Stimulated activated CD8-positive, alpha-beta memory T cell treated with anti-CD3 and anti-CD28 coated beads, Interleukin-7, amount 100 ng/mL, for 48 hours (primary cell): ENCODE data around the gene TLCD1.

Experiments used
- DNase-seq, 2 donors: peaks; one replicate each; pipeline ENCODE4 v3.0.0-alpha.2; 2020; ENCODE audit warnings: low read depth in 1 of 2; ENCODE audit errors: extremely low read depth in 1 of 2

TLCD1 gene

DNA sequence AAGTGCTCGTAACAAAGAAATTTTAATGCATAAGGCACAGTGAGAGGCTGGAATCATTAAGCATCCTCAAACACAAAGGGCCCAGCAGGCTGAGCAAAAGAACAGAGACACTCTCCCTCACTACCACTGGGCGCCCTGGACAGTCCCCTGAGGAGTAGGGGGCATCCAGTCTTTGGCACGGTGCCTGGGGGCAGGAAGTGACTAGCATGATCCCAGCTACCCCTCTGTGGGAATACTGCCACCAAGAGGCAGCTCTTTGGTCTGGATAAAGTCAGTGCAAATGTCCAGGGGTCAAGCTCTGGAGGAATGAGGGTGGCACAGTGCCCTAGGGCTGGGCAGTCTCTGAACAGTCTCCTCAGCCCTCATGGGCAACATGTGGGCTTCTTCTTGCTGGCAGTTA, 11.8 kb downstream of the TLCD1 start:
- DNase-seq = no peak

DNA sequence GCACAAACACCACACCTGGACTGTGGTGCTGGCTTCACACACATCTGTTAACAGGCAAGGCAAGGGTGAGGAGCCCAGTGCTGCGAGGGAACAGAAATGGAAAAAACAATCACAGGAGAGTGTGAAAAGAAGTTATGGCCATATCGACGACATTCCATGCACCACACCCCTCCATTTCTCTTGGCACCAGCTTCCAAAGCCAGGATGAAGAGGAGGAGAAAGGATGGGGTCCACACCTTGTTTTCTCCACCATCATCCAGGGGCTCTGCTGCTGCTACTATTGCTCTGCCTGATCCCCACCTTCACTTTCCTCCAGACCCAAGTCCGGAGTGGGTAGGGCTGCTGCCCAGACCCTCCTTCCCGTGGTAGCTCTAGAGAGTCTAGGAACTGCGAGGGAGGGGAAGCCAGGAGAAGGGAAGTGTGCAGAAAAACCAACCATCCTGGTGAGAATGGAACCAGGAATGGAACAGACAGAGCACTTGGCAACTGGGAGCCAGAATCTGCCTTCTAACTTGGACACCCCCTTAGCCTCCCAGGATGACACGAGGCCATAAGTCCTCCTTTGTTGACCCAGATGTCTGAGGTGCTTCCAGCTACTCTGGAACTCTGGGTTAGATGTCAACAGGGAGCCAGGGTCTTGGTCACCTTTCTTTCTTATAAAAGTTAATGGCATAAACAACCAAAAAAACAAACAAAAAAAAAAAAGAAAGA, 13.2 kb downstream of the TLCD1 start:
- DNase-seq = no peak

DNA sequence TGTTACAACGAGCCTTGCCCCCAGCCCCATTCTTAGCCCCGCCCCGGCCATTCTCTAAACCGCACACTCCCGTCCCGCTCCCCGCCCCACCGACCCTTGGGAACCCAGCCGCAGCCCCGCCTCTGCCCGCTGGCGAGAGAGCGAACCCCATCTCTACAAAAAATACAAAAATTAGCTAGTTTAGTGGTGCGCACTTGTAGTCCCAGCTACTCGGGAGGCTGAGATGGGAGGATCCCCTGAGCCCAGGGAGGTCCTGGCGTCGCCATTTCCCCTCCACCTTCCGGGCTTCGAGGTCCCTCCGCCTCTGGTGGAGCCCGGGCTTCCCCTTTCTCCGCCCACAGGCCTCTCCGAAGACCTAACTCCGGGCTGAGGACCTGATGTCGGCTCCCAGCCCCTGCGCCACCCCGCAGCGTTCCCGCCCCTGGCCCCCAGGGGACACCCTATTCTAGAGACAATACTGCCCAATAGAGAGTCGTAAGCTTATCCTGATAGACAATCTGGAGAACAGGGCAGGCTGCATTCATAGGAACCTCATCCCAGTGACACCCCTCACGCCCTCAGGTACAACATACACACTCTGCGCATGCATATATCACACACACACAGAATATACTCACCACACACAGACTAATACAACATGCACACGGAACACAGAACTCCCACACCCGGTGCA, 13.9 kb downstream of the TLCD1 start:
- DNase-seq = peak; percentile 44 to 70

DNA sequence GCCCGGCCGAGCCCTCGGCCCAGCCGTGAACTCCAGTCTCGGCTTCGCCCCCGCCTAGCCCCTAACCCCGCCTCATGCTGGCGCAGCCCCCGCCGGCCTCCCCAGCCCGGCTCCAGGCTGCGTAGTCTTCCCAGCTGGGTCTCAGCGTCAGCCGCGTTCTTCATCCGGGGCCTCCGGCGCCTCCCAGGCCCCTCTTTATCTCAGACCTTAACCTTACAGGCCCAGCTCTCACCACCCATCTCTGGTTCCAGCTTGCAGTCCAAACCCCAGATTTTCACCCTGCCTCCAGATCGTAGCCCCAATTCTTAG, 14.4 kb downstream of the TLCD1 start, which contains the start of gene PROCA1:
Gene PROCA1, minus strand, starts transcription at position 166 of the 309 bp plus-strand sequence. CDS start 228 bp downstream, outside the sequence.
- DNase-seq = no peak

DNA sequence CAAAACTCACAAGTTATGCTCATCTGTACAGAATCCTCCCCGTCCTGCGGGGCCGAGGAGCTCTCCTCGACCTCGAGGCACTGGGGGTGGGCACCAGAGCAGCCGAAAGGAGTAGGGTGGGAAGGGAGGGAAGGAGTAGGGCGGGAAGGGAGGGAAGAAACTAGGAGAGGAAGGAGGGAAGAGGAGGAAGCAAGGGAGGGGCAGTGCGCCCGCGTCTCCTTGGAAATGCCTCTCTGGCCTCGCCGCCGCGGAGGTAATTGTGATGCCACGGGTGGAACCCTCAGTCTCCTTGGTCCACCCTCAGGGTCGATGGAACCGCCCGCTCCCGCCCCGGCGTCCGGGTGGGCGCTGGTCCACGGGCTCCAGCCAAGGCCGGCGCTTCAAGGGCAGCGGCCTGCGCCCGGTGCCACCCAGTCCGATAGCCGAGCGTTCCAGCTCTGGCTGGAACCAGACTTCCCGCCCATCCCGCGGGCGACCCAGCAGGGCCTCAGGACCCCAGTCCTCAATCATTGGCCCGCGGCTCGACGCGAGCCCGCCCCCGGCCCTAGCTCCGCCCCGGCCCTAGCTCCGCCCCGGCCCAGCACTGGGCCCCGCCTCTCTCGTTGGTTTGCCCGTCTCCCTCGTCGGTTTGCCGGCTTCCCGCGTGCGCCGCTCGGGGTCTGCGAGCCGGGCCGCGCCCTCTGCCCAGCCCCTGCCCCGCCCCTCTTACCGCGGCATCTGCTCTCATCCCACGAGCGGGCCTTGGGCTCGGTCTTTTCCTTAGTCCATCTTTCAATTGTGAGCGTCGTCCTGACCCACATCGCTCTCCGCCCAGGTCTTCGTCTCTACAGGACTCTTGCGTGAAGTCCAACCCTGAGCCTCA, 14.9 kb downstream of the TLCD1 start:
- DNase-seq = peak; percentile 78 to 79

DNA sequence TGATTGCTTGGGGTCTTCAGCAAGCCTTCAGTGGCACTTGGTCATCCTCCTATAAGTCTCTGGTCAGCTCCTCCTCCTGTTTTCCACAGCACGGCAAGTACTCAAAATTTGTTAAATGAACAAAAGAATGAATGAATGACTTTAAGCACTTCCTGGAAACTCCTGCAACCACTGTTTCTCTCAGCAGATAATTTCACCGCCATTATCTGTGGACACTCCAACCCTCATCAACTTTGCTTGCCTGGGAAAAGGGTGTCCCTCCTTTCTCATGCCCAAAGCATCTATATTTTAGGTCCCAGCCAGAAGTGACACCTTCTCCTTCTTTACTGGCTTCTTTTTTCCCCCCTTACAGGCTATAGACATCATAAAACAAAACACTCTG, 18.7 kb downstream of the TLCD1 start:
- no peak for DNase-seq

DNA sequence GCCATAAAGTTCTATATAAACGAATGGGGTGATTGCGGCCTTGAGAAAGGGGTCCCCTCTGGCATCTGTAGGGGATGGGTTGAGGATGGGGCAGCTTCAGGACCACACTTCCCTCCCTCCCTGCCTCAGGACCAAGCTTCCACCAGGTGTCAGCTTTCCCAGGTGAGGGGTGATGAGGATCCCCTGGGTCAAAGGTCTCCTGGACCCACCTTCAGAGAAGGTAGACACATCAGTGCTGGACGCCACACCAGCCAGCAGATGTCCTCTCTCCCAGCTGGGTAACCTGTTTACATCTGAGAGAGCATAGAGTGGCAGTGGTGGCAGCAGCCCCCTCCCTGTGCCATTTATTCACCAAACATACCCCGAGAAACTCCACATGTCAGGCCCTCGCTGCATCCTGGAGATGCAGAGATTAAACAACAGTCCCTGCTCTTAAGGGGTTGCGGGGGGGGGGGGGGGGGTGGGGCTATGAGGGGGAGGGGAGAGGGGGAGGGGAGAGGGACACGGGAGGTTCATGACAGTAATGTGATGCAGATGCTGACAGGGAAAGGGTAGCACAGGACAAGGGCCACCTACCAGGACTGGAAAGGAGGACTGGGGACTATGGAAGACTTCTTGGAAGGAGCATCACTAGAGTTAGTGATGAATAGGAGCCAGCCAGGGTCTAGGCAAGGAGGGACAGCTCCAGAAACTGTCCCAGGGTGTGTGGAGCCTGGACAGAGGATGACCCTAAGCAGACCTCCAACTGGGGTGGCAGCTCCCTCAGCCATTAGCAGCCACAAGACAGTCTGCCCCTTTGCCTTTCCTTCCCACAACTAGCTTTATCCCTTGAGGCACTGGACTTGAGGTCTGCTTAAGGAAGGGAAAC, 19.3 kb downstream of the TLCD1 start:
- DNase-seq = no peak

DNA sequence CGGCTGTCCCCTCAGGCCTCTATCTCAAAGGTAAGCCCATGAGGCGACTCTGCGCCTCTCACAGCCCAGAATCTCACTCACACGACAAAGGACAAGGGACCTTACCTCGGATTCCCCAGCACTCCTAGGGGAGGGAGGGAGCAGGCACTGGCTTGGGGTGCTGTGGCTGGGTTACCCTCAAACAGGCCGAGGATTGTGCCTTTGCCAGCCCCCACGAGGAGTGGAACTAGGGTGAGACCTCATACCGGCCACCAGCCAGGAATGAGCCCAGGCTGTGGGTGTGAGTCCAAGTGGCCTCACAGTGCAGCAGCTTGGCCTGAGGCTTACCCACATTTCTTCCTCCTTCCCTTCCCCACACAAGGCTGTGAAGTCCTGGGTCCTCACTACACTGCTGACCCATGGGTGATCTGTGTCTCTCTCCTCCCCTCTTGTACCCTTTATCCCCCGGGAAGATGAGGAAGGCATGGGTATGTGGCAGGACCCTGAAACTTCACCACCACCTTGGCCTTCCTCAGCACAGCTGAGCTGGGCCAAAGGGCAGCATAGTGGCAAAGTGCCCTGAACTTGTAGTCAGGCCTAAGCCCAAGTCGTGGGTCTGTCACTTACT, 20.2 kb downstream of the TLCD1 start:
- DNase-seq = no peak

DNA sequence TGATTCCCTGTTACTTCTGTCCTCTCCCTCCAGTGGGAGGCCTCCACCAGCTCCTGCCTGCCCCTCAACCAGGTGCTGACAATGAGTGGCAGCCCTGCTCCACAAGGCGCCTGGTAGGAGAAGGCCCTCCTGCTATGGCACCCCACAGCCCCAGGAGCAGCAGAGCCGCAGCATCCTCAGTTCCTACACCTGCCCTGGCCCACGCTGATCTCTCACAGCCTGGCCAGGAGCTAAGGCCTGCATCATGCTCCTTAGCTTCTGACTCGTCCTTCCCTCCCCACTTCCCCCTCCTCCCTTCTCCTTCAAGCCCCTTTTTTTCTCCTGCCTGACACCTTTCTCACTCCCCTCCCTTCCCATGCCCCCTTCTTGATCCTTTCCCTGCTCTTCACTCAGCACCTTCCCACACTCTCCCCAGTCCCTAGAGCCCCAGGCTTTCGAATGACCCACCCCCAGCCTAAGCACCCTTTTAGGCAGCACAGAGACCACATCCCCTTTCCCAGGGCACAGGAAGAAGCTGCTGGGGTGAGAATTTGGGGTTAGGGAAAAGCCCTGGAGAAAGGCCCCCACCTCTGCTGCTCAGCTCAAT, 20.9 kb downstream of the TLCD1 start:
- no peak for DNase-seq

DNA sequence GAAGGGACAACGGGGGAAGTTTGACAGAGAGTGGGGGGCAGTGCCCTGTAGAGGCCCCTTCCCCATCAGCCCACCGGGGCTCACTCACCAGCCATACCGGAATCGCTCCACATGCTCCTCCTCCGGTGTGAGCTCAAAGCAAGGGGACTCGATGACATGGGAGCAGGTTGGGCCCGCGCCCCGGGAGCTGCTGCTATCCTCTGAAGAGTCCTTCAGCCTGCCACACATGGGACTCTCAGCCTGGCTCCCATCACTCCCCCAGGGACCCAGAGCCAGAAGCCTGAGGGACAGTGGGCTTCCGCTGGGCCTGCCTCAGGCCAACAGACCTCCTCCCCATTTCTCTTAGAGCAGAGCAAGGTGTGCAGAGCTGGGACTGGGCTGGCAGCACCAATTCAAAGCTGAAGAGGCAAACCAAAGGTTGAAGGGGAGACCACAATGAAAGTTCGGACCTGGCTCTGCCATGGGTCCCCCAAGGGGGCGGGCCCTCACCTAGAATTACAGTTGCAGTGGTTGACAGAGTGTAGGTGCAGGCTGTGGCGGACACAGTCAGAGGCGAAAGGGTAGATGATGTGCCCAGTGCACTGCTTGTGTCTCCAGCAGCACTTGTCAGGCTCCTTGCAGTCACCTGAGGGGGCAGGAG, 21.7 kb downstream of the TLCD1 start:
- no peak for DNase-seq

DNA sequence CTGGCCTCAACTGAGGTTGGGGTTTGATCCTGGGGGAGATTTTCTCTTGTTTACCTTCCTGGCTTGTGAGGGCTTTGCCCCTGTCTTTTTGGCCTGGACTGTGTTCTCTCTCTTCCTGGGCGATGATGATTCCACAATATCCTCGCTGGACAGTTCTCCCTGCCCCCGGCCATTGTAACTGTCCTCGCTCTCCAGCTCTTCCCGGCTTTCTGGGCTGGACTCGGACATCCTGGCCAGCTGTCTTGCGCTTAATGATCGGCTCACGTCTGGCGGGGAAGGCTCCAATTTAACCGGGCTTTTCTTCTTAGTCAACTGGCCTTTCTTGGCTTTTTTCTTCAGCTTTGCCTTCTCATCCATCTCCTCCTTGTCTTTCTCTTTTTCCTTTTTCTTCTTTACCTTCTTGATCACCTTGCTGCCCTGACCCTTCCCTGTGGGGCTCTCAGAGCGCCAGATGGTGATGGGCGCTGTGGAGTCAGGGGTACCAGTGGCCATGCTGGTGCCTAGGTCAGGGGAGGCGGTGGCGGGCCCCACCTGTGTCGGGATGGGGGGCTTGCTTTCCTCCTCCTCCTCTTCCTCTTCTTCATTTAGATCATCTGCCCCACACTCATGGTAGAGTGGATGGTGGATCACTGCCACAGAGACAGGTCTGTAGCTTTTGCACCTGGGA, 22.3 kb downstream of the TLCD1 start:
- no peak for DNase-seq

DNA sequence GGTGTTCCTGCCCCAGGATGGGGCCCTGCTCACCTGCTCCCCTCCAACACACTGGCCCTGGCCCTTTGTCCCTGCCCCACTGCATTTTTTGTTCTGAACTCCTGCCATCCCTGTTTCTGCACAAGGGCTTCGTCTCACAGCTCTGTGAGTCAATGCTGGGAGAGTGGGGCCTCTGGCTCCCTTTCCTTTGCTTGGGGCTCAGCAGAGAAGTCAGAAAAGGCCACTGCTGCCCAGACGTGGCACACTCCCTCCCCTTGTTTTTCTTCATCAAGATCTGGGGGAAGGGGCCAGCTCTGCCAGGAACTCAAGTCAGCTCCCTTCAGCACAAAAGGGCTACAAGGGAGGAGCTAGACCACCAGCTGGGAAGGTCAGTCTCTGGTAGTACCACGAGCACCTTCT, 23.3 kb downstream of the TLCD1 start:
- DNase-seq = no peak

DNA sequence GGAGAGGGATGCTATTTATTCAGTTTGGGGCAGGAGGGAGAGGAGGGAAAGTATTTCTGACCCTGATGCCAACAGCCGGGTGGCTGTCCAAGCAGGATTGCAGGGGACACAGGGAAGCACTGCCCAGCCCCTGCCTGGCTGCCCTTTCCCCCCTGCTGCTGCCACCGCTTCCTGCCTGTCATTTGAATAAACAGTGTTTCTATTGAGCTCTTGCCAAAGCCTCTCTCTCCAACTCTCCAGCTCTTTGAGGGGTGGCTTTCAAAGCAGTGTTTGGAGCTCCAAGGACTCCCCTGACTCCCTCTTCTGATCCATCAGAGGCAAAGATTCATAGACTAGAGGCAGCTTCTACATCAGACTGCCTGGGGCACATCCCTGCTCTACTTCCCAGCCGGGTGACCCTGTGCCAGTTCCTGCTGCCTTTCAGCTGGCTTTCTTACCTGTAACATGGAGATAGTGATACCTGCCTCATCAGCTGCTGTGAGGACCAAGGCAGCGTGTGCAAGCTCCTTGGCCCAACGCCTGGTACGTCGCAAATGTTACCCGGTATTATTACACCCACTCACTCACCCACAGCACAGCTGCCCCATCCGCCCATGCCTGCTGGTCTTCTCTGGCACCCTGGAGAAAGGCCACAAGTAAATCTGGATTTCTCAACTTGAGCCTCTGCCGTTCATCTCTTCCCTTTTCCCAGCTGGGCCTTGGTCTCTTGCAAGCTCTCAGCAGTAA, 23.8 kb downstream of the TLCD1 start:
- DNase-seq = no peak

DNA sequence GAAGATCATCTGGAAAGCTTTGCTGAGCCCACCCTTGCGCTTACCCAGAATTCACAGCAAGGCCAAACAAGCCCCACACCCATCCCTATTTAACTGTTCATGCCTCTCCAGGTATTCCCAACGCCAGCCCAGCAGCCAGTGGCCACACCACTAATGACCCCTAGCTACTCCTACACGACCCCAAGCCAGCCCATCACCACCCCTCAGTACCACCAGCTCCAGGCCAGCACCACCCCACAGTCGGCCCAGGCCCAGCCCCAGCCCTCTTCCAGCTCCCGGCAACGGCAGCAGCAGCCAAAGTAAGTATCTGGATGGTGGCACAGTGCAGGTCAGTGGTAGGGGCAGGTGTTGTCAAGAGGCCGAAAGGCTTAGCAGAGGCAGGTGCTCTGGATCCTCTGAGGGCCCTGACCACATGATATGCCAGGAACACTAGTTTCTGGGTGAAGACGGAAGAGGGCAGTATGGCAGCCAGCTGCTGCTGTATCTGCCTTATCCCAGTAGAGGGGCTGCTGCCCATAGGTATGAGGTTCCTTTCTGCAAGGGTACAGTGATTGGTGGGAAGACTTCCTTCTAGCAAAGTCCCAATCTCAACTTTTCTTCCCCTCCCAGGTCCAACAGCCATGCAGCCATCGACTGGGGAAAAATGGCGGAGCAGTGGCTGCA, 25.1 kb downstream of the TLCD1 start:
- no peak for DNase-seq

DNA sequence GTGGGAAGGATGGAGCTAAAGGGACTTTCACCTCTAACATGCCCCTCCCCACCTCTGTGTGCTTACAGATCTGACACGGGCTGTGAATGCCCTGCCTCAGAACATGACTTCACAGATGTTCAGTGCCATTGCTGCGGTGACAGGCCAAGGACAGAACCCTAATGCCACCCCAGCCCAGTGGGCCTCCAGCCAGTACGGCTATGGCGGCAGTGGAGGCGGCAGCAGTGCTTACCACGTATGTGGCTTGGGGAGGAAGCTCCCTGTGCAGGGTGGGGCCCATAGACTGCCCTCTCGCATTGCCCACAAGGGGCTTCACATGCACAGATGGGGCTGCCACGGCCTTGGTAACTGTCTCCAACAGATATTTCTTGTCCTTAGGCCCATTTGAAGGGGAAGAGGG, 25.8 kb downstream of the TLCD1 start:
- DNase-seq = no peak

DNA sequence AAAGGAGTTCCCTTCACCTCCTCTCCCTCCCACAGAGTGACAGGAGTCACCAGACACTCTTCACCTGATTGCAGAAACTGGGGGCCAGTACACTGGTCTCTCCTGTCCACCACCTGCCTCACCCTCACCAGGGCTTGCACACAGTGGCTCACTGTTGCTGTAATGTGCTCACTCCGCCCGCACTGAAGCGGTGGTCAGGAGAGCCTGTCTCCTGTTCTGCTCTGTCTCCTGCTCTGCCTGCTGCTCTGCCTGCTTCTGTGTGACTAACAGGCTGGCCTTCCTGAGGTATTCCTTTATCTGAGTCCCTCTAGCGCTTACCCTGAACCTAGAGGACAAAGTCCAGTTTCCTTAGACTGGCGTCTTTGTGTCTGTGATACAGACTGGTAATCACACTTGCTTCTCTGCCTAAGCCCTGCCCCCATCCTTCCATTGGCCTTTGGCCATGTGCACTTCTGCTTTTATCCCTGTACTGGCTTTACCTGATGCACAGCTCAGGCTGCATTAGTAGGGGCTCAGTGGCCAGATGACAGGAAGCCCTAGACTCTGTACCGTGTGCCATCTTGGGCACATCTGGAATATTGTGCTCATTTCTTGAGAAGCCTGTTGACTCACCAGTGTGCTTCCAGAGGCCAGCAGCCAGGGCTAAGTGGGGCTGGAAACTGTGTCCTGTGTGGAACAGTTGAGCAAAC, 27.6 kb downstream of the TLCD1 start:
- DNase-seq = no peak

DNA sequence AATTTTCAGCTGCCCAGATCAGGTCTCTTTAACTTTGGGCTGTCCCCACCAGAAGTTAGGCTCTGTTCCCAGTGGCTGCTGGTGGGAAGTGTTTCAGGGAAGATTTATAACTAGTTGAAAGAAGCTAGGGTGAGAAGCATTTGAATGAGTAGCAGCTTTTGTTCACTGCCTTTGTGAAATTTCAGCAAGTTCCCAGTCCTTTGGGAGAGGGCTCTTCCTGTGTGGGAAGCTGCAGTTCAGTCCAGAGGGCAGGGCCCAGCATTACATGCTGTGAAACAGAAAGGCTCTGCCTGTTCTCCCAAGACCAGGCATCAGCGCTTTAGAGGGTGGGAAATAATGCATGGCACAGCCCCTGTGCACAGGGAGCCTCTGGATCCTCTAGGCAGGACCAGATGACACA, 32.2 kb downstream of the TLCD1 start:
- no peak for DNase-seq
